NCI-H146 treated with DMSO at 0.1 percent for 48 hours (cell line): ENCODE measurements around the gene CCDC30.
"Not testable (repeated sequence)": the region's sequence is repeated elsewhere in the genome, so short reads cannot be mapped to it uniquely, and the experiment has no call there.

ENCODE experiments used
- DNase-seq: peaks from one replicate; lab custom pipeline; 2025; ENCODE audit not compliant: unreplicated experiment; lab: John Stamatoyannopoulos, UW

The CCDC30 gene

DNA sequence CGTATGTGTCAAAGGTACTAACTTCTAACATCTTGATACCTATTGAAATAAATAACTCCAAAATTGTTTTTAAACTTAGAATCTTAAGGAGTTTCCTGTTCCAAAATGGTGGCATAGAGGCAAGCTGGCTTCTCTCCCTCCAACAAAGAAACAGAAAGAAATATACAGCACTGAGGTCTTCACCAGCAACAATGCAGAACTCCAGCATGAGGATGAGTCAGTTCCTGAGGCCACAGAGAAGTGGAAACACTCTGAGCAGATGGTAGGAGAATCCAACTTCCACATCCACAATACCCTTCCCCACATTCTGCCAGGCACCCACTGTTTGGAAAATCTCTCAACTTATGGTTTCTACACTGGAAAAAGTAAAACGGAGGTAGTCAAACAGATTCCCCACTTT, 183.0 kb downstream of the CCDC30 start:
- DNase-seq, result no peak

DNA sequence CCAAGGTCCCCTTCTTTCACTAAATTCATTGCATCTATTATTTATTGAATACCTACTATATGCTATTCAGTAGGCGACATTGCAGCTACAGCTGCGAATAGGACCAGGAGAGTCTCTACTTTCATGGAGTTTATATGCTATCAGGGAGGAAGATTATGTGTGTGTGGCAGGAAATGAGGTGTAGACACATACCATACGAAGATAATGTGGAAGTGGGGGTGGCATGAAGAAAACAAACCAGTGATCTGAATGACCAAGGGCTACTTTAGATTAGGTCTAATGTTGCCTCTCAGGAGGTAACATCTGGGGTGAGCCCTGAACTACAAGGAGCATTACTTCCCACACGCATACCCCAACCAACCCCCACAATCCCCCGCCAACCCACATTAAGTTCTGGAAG, 194.1 kb downstream of the CCDC30 start:
- DNase-seq, result no peak

DNA sequence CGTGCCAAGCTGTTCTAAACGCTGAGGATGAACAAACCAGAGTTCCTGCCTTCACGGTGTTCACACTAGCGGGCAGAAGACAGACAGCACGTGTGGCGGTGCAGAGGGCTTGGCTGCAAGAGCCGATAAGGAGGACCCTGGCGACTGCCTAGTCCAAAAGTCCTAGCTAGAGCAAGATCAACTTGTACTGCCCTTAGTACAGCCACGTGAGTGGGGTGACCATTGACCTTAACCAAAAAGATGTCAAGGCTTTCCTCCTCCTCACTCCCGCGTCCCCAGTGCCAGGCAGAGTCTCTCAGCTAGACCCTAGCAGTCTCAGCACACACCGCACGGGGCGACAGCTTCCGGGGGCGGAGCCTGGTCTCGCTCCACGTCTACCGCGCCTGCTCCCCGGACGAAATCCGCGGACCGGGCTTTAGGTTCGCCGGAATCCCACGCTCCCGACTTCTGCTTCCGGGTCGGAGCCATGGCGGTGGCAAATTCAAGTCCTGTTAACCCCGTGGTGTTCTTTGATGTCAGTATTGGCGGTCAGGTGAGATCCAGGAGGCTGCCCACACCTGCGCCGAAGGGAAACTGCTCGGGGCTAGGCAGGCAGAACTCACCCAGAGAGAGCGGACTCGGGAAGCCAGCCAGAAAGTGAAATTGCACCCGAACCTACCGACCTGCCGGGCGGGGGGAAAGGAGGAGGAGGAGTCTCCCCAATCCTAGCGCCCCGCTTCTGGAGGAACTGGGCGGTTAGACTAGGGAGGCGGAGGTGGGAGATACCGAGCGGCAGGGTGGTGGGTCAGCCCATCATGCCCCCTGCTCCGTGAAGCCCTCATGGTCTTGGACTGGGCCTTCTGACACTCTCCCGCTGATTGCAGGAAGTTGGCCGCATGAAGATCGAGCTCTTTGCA, 195.1 kb downstream of the CCDC30 start, which contains the start of gene PPIH:
PPIH (plus strand) TSS at position 443 of the 896 bp plus-strand sequence; CDS start at position 467, 24 bp downstream.
- DNase-seq, result peak; percentile 84

GRCh38 chr1:42658877-42659337, 195.8 kb downstream of the CCDC30 start:
- no peak for DNase-seq

GRCh38 chr1:42660907-42661500, 197.9 kb downstream of the CCDC30 start:
- DNase-seq, result no peak

DNA sequence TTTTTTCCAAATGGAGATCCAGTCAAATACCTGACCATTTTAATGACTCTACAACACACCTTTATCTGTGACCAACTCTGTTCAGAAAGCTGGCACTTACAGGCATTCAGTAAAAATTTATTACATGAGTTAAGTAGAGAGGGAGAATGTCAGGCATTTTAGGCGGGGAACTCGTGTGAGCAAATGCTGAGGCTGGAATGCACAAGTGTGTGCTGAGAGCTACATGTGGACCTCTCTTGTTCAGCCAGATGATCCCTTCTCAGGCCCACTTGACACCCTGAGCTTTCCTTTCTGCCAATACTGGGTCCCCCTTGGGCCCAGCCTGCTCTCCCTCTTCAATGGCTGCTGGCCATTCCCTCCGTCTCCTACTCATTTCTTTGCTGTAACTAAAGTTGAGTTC, 206.8 kb downstream of the CCDC30 start:
- DNase-seq, result no peak

- DNase-seq, result no peak
Observed at GRCh38 chr1:42670425-42670824, 207.3 kb downstream of the CCDC30 start.

- no peak for DNase-seq
Observed at GRCh38 chr1:42674214-42674613, 211.1 kb downstream of the CCDC30 start.

DNA sequence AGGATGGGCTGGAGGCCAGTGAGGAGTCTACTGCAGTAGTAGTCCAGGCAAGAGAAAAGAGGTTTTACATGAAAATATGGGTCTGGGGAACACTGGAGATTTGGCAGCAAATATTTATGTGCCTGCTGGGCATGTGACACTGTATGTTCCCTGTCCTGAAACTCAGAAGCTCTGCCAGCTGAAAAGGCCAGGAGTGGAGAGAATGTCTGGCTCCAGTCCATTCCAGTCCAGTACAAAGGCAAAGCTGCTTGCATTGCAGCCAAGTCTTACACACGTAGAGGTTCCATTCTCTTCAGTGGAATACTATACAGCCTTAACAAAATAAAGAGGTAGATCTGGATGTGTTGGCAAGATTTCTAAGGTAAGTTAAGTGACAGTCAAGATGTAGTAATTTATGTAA, 211.6 kb downstream of the CCDC30 start:
- DNase-seq, result no peak

DNA sequence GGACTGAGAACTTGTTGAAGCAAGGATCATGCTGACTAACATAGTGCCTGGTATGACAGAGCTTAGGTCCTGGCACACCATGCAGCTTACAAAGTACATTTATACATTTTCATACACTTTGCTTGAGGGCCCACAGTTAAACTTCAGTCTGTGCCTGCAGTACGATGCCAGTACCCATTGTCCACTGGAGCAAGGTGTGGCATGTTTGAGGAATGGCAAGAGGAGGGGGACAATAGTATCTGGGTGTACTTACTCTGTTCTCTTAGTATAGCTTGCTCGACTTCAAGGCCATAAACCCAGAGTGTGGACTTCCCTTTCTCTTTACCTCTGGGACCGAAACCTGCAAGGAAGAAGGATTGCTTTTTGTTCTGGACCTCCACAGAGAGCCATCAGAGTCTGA, 212.4 kb downstream of the CCDC30 start:
- no peak for DNase-seq

GRCh38 chr1:42676534-42677087, 213.5 kb downstream of the CCDC30 start:
- no peak for DNase-seq

DNA sequence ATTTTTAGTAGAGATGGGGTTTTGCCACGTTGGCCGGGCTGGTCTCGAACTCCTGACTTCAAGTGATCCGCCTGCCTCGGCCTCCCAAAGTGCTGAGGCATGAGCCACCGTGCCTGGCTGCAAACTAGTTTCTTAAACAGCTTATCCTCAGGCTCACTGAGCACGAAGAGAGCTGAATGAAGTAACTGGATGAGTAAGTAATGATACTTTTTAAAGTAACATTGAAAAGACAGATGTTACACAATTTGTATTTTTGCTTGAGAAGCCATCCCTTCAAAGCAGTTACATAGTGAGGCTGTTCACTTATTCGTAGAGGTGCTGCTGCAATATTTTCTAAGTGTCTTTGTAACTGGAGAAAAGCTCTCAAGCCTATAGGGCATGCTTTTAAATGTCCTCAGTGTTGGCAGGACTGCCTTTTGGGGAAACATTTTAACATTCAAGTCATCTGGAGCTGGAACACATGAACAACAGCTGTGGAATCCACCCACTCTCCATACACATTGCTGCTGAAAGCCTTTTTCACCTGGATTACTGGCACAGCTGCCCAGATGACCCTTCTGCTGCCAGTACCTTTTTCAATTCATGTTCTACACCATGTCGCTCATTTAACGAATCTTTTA, 216.4 kb downstream of the CCDC30 start:
- DNase-seq, result no peak

- DNase-seq, result no peak
Observed at GRCh38 chr1:42680055-42680454, 217.0 kb downstream of the CCDC30 start.

DNA sequence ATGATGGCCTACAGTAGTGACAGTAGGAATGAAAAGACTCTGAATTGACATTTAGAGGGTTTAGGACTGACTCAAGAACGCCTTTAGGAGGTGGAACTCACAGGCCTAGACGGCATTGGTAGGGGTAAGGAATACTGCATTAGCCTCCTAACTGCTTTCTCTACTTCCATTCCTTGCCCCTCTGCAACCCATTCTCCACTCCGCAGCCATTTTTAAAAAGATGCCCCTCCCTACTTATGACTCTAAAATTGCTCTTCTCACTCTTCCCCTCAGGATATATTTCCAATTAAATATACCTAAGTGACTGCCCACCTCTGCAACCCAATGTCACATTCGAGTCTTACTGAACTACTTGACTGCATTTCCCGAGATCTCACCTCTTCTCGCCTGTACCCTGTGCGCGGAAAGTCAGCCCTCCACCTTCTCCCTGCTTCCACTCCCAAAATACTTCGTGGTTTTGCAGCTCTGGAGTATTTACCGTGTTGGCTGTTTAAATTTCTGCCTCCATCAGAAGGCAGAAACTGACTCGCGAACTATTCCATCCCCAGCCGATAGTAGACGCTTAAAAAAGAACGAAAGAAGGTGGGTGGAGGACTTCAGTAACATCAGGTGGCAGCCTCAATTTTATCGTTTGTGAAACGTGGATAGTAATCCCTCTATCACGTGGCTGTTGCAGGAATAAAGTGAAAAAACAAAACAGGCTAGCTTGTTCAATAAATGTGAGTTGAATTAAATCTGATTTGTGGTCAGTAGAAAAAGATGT, 218.0 kb downstream of the CCDC30 start:
- DNase-seq, result no peak

DNA sequence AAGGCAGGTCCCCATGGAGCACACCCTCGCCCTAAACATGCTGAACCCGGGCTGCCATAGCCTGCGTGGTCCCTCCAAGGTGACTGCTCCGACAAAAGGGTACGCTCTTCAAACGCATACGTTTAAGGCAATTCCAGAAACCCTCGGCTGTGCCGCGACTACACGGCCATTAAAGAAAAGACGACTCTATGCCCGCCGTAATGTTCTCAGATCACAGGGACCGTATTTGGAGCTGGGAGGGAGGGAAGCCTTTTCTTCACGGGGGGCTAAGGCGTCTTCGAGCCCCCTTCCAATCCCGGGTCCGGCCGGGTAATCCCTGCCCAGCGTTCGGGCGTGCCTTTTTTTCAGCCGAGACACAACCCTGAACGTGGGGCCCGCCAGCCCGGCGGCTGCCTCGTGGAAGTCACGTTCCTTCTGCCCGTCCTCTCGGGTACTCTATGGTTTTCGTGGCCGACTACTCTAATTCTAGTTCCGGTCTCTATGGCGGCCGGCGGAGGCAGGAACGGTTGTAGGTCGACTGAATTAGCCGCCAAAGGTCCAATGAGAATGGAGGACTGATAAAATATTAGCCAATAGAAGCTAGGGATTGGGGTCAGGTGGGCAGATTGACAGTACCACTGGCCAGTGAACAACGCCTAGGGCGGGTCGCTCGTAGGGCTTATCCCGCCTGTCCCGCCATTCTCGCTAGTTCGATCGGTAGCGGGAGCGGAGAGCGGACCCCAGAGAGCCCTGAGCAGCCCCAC, 218.8 kb downstream of the CCDC30 start, which contains the start of gene YBX1:
YBX1 (plus strand) TSS at position 678 of the 743 bp plus-strand sequence. CDS start 148 bp downstream, outside the sequence.
- peak; percentile 94 for DNase-seq

DNA sequence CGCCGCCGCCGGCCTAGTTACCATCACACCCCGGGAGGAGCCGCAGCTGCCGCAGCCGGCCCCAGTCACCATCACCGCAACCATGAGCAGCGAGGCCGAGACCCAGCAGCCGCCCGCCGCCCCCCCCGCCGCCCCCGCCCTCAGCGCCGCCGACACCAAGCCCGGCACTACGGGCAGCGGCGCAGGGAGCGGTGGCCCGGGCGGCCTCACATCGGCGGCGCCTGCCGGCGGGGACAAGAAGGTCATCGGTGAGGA, 219.3 kb downstream of the CCDC30 start:
- DNase-seq, result not testable (repeated sequence)

- DNase-seq, result peak; percentile 1
Observed at GRCh38 chr1:42682739-42683531, 219.8 kb downstream of the CCDC30 start.

GRCh38 chr1:42684139-42684538, 221.1 kb downstream of the CCDC30 start:
- no peak for DNase-seq

DNA sequence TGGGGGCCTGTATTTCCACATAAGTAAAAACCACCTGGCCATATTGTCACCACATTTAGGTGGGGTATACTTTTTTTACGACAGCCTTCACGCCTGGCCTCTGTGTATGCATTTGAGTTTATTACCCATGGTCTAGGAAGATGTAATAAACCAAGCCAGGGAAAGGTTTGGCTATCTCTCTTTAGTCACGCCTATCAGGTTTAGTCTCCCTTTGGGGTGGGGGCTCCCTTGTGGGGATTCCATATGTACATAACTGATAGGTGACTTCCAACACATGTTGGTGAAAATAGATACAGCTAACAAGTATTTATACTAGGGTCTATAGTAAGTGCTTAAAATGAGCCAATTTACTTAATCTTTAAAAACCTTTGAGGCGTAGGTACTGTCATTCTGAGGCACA, 223.3 kb downstream of the CCDC30 start:
- no peak for DNase-seq
